ENCODE measurements around the gene EPB41L3. TPM values are rescaled to one million over a fixed set of nuclear protein-coding genes. Genes with fewer than 3 reads are reported as not detected.

Gene EPB41L3
- total and polyA plus RNA-seq, 2 experiments from 2014 or later: 20.8 to 24.5 TPM

DNA sequence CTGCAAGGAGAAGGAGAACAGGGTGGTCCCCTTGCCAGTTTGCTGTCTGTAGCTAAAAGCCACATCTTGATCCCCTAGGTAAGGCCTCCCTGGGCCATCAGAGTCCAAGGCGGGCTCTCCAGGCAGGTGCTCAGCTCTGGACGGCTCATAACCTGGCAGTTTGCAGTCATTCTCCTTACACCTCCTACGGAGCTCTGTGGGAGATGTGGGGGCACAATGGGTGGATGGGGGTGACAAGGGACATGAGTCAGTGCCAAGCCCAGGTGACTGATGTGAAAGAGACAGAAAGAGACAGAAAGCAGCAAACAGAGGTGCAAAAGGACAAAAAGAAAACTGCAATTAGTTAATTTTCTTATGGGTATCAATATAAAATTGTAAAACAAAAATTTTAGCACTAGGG is 127.7 kb downstream of the EPB41L3 start:
- Histone ChIP-seq H3K9me3 (ENCODE audit: low read depth) (no peaks in the 10 kb centered on the region), H3K4me3 (no peak overlapping the region), H3K79me2 (no peaks in the 10 kb centered on the region), H3K4me1 (ENCODE audit: insufficient read depth) (no peaks in the 10 kb centered on the region), H3K4me2 (no peak overlapping the region), H4K20me1 (ENCODE audit: insufficient read depth, poor library complexity, severe bottlenecking) (no peaks in the 10 kb centered on the region), H2AFZ (no peak overlapping the region), H3K36me3 (replicated peaks; ENCODE audit: insufficient read depth, low read depth) (no peaks in the 10 kb centered on the region), H3K27ac (no peak overlapping the region), H3K27me3 (no peaks in the 10 kb centered on the region), H3K9me2 (replicated peaks; ENCODE audit: insufficient read depth) (peaks cover 4% of the 10 kb centered on the region)
- DNase-seq (ENCODE audit: low spot score): no peak
- TF ChIP-seq EZH2 (IDR thresholded peaks at IDR 0.05; ENCODE audit: borderline replicate concordance) (no peak), EZH2phosphoT487 (IDR thresholded peaks at IDR 0.05; ENCODE audit: low read depth, severe bottlenecking, unreplicated experiment) (no peak), CTCF (IDR thresholded peaks at IDR 0.05; ENCODE audit: poor library complexity) (no peak)
- WGBS (ENCODE audit: low lambda C conversion rate, missing lambda C conversion rate): 92% methylated on average over 3 of the region's 3 CpGs

DNA sequence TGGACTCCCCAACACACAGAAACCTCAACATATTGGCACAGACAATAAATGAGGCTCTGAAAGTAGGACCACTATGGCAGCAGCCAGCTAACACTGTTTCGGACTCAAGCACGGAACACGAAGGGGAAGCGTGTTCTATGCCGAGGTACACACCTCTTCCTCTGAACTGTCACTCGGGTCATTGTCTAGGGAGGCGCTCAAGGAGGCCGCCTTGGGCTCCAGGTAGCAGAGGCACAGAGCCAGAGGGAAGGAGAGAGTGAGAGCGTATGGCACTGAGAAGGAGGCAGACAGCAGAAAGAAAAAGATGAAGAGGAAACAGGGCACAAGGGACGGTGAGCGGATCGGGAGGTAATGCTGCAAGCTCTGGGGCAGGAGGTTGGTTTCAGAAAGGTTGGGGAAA is 128.1 kb downstream of the EPB41L3 start:
- H3K36me3 ChIP-seq (replicated peaks; ENCODE audit: insufficient read depth, low read depth): no peaks in the 10 kb centered on the region
- H2AFZ ChIP-seq: no peak overlapping the region

GRCh38 chr18:5415031-5415430 is 128.8 kb downstream of the EPB41L3 start:
- H3K9me2 ChIP-seq (replicated peaks; ENCODE audit: insufficient read depth): peaks cover 4% of the 10 kb centered on the region
- no peaks in the 10 kb centered on the region for H3K36me3 ChIP-seq (replicated peaks; ENCODE audit: insufficient read depth, low read depth)
- TF ChIP-seq EZH2 (IDR thresholded peaks at IDR 0.05; ENCODE audit: borderline replicate concordance) (no peak), EZH2phosphoT487 (IDR thresholded peaks at IDR 0.05; ENCODE audit: low read depth, severe bottlenecking, unreplicated experiment) (no peak), CTCF (IDR thresholded peaks at IDR 0.05; ENCODE audit: poor library complexity) (no peak)
- H4K20me1 ChIP-seq (ENCODE audit: insufficient read depth, poor library complexity, severe bottlenecking): no peaks in the 10 kb centered on the region
- no peaks in the 10 kb centered on the region for H3K79me2 ChIP-seq
- no peak overlapping the region for H2AFZ ChIP-seq
- no peaks in the 10 kb centered on the region for H3K4me1 ChIP-seq (ENCODE audit: insufficient read depth)
- no peak overlapping the region for H3K27ac ChIP-seq
- H3K4me2 ChIP-seq: no peak overlapping the region
- H3K9me3 ChIP-seq (ENCODE audit: low read depth): no peaks in the 10 kb centered on the region
- no peak for DNase-seq (ENCODE audit: low spot score)
- whole genome bisulfite sequencing (ENCODE audit: low lambda C conversion rate, missing lambda C conversion rate): 96% methylated on average over 4 of the region's 4 CpGs
- H3K27me3 ChIP-seq: no peaks in the 10 kb centered on the region
- no peak overlapping the region for H3K4me3 ChIP-seq

More for the DNA sequence above, 128.1 kb downstream of the EPB41L3 start:
- Histone ChIP-seq H3K4me3 (no peak overlapping the region), H3K9me3 (ENCODE audit: low read depth) (no peaks in the 10 kb centered on the region), H3K4me1 (ENCODE audit: insufficient read depth) (no peaks in the 10 kb centered on the region), H4K20me1 (ENCODE audit: insufficient read depth, poor library complexity, severe bottlenecking) (no peaks in the 10 kb centered on the region), H3K27ac (no peak overlapping the region), H3K79me2 (no peaks in the 10 kb centered on the region), H3K9me2 (replicated peaks; ENCODE audit: insufficient read depth) (peaks cover 4% of the 10 kb centered on the region), H3K27me3 (no peaks in the 10 kb centered on the region), H3K4me2 (no peak overlapping the region)
- WGBS (ENCODE audit: low lambda C conversion rate, missing lambda C conversion rate): 98% methylated on average over 12 of the region's 12 CpGs
- DNase-seq (ENCODE audit: low spot score): no peak
- TF ChIP-seq EZH2 (IDR thresholded peaks at IDR 0.05; ENCODE audit: borderline replicate concordance) (no peak), EZH2phosphoT487 (IDR thresholded peaks at IDR 0.05; ENCODE audit: low read depth, severe bottlenecking, unreplicated experiment) (no peak), CTCF (IDR thresholded peaks at IDR 0.05; ENCODE audit: poor library complexity) (no peak)

- no peak overlapping the region for H3K4me3 ChIP-seq
- DNase-seq (ENCODE audit: low spot score): no peak
- no peaks in the 10 kb centered on the region for H3K9me3 ChIP-seq (ENCODE audit: low read depth)
- H3K27me3 ChIP-seq: no peaks in the 10 kb centered on the region
- no peaks in the 10 kb centered on the region for H3K79me2 ChIP-seq
- H3K27ac ChIP-seq: no peak overlapping the region
- H3K4me1 ChIP-seq (ENCODE audit: insufficient read depth): no peaks in the 10 kb centered on the region
- no peak overlapping the region for H2AFZ ChIP-seq
- TF ChIP-seq EZH2 (IDR thresholded peaks at IDR 0.05; ENCODE audit: borderline replicate concordance): no peak
- TF ChIP-seq CTCF (IDR thresholded peaks at IDR 0.05; ENCODE audit: poor library complexity): no peak
- no peak for TF ChIP-seq EZH2phosphoT487 (IDR thresholded peaks at IDR 0.05; ENCODE audit: low read depth, severe bottlenecking, unreplicated experiment)
- no peak overlapping the region for H3K4me2 ChIP-seq
- 54% methylated on average over 6 of the region's 6 CpGs for WGBS (ENCODE audit: low lambda C conversion rate, missing lambda C conversion rate)
- peaks cover 4% of the 10 kb centered on the region for H3K9me2 ChIP-seq (replicated peaks; ENCODE audit: insufficient read depth)
- H3K36me3 ChIP-seq (replicated peaks; ENCODE audit: insufficient read depth, low read depth): no peaks in the 10 kb centered on the region
- H4K20me1 ChIP-seq (ENCODE audit: insufficient read depth, poor library complexity, severe bottlenecking): no peaks in the 10 kb centered on the region
These were observed 129.3 kb downstream of the EPB41L3 start for GRCh38 chr18:5414546-5414945.
